GM18867 (cell line): ENCODE data around the gene OLR1.

Source experiments
- ATAC-seq: cut with Tn5 transposase; IDR thresholded peaks from one replicate; pipeline ENCODE4 v1.9.1; 2021; ENCODE audit warnings: mild to moderate bottlenecking, moderate library complexity; ENCODE audit not compliant: unreplicated experiment

The OLR1 gene

GRCh38 chr12:10110256-10110844, 61.6 kb downstream of the OLR1 start:
- no peak for ATAC-seq
